Progenitor cell of endocrine pancreas (in vitro differentiated cells): ENCODE measurements around the gene ENOX2. TPM values are rescaled to one million over a fixed set of nuclear protein-coding genes. Genes with fewer than 3 reads are reported as not detected.
"Not testable (repeated sequence)": the region's sequence is repeated elsewhere in the genome, so short reads cannot be mapped to it uniquely, and the experiment has no call there.

Experiments used
- DNase-seq: peaks from one replicate; pipeline ENCODE4 v3.0.0; 2021; ENCODE audit warnings: low spot score; ENCODE audit not compliant: unreplicated experiment
- H3K27ac Mint-ChIP-seq: 2 replicates; pipeline ENCODE4 v1.8.0; 2021; ENCODE audit warnings: mild to moderate bottlenecking, moderate library complexity, mixed read lengths
- H3K27me3 Mint-ChIP-seq: 2 replicates; pipeline ENCODE4 v1.8.0; 2021; ENCODE audit warnings: mixed read lengths
- H3K36me3 Mint-ChIP-seq: 2 replicates; pipeline ENCODE4 v1.8.0; 2022; ENCODE audit warnings: mixed read lengths; ENCODE audit not compliant: insufficient read depth
- H3K4me1 Mint-ChIP-seq: 2 replicates; pipeline ENCODE4 v1.8.0; 2021; ENCODE audit warnings: low read depth, mixed read lengths
- H3K4me3 Mint-ChIP-seq: 2 replicates; pipeline ENCODE4 v1.8.0; 2021; ENCODE audit warnings: low read depth, mild to moderate bottlenecking, moderate library complexity, mixed read lengths
- H3K9me3 Mint-ChIP-seq: 2 replicates; pipeline ENCODE4 v1.8.0; 2021; ENCODE audit warnings: low read depth, mixed read lengths
- total RNA-seq: library from RNA; stranded (reverse); gene quantifications from 2 replicates; pipeline ENCODE4 v1.2.1, GENCODE V29; 2021
- TF ChIP-seq, protein P1 (sequence below): fragments of 200-600 bp; sonication (generic); IDR thresholded peaks from one replicate; pipeline ENCODE4 v1.5.0; 2021; ENCODE audit warnings: antibody characterized with exemption, mild to moderate bottlenecking; ENCODE audit not compliant: unreplicated experiment

ENOX2 gene
- total RNA-seq, 1 donor from 2014 or later, result 19.8 TPM

DNA sequence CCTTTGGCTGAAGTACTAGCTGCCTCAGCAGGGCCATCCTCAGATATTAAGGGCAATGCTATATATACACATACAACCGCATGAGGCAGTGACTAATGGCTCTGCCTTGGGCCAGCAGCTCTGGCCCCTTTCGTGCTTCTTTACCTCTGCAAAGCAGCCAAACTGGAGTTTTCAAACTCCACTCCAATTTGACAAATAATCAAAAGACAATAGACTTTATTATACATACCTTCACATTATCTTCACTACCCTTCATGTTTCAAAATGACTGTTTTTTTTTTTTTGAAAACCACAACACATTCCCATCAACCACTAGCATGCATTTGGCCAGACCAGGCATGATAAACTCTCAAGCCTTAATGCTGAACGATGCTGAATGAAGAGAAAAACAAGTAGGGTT is 187.7 kb downstream of the ENOX2 start:
- no peak for DNase-seq

DNA sequence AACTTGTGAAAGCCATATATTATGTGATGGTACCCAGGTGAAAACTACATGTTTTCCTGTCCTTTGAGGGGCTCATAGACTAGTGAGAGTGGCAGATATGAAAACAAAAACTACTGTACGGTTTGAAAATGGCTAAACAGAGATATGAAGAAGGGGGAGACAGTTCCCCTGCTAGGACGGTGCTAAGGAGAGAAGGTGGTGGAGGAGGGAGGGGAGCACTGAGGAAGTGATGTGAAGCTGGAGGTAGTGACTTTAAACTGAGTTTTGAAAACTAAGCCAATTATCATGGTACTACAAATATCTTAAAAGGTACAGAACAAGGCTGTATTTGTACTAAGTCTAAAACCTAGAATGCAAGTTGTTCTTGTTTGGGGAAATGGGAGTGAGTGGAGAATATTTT is 188.3 kb downstream of the ENOX2 start:
- H3K4me1 Mint-ChIP-seq, result peaks cover 21% of the 10 kb centered on the region
- DNase-seq, result no peak
- TF ChIP-seq, protein P1, sequence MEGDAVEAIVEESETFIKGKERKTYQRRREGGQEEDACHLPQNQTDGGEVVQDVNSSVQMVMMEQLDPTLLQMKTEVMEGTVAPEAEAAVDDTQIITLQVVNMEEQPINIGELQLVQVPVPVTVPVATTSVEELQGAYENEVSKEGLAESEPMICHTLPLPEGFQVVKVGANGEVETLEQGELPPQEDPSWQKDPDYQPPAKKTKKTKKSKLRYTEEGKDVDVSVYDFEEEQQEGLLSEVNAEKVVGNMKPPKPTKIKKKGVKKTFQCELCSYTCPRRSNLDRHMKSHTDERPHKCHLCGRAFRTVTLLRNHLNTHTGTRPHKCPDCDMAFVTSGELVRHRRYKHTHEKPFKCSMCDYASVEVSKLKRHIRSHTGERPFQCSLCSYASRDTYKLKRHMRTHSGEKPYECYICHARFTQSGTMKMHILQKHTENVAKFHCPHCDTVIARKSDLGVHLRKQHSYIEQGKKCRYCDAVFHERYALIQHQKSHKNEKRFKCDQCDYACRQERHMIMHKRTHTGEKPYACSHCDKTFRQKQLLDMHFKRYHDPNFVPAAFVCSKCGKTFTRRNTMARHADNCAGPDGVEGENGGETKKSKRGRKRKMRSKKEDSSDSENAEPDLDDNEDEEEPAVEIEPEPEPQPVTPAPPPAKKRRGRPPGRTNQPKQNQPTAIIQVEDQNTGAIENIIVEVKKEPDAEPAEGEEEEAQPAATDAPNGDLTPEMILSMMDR, result no peak
- no peak overlapping the region for H3K4me3 Mint-ChIP-seq
- H3K9me3 Mint-ChIP-seq, result no peaks in the 10 kb centered on the region
- H3K27ac Mint-ChIP-seq, result no peak overlapping the region
- no peaks in the 10 kb centered on the region for H3K27me3 Mint-ChIP-seq
- H3K36me3 Mint-ChIP-seq, result no peaks in the 10 kb centered on the region

More for the DNA sequence above, 187.7 kb downstream of the ENOX2 start:
- H3K4me1 Mint-ChIP-seq, result peaks cover 25% of the 10 kb centered on the region
- TF ChIP-seq, protein P1, result no peak
- no peak overlapping the region for H3K4me3 Mint-ChIP-seq
- no peak overlapping the region for H3K27ac Mint-ChIP-seq
- H3K36me3 Mint-ChIP-seq, result no peaks in the 10 kb centered on the region
- no peaks in the 10 kb centered on the region for H3K9me3 Mint-ChIP-seq
- H3K27me3 Mint-ChIP-seq, result no peaks in the 10 kb centered on the region

DNA sequence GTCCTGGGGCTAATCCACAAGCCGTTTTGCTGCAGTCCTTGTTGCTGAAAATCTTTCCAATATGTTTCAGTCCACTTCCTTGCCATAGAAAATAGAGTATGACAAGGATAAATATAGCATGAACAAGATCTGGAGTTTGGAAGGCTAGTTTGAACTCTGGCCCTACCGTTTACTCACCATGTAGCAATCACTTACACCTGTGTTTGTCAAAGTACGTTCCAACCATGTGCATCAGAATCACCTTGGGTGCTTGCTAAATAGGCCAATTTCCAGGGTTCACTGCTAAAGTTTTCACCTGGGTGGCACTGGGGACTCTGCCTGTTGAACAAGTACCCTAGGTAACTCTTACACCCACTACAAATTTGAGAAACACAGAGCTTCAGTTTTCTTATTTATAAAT is 188.9 kb downstream of the ENOX2 start:
- peaks cover 16% of the 10 kb centered on the region for H3K4me1 Mint-ChIP-seq
- TF ChIP-seq, protein P1, result no peak

DNA sequence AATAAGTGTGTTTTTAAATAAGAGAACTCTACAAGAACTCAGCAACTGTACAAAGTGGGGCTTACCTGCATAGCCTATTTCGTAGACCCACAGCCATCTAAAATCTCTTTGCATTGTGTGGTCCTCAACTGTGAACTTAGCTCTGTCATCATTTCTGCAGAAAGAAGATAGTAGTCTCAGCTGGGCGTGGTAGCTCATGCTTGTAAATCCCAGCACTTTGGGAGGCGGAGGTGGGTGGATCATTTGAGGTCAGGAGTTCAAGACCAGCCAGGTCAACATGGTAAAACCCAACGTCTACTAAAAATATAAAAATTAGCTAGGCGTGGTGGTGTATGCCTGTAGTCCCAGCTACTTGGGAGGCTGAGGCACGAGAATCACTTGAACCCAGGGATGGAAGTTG is 193.8 kb downstream of the ENOX2 start:
- not testable (repeated sequence) for H3K36me3 Mint-ChIP-seq, H3K27ac Mint-ChIP-seq, H3K4me3 Mint-ChIP-seq, H3K9me3 Mint-ChIP-seq, DNase-seq, H3K27me3 Mint-ChIP-seq, H3K4me1 Mint-ChIP-seq

More for the DNA sequence above, 188.9 kb downstream of the ENOX2 start:
- Mint-ChIP-seq H3K9me3 (no peaks in the 10 kb centered on the region), H3K4me3 (no peak overlapping the region), H3K36me3 (no peaks in the 10 kb centered on the region), H3K27ac (no peak overlapping the region), H3K27me3 (no peaks in the 10 kb centered on the region)
- no peak for DNase-seq

DNA sequence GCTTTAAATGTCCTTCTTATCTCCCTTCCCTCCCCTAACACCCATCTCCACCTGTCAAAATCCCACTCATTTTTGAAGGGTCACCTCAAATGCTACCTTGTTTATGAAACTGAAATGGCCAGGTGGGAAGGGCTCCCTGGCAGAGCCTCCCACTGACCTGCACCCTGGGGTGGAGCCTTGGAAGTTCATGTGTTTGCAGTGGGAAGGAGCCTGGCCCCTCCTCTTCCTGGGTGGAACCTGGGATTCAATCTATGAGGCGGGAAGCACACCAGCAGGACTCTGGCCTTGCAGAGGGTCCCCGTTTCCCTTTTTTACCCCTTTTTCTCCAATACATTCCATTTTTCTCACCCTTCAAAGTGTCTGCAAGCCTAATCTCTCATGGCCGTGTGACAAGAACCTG is 197.4 kb downstream of the ENOX2 start:
- no peak overlapping the region for H3K27ac Mint-ChIP-seq
- DNase-seq, result no peak

More for the DNA sequence above, 197.4 kb downstream of the ENOX2 start:
- Mint-ChIP-seq H3K4me3 (no peak overlapping the region), H3K9me3 (no peaks in the 10 kb centered on the region), H3K27me3 (no peaks in the 10 kb centered on the region), H3K4me1 (peaks cover 2% of the 10 kb centered on the region), H3K36me3 (no peaks in the 10 kb centered on the region)
- TF ChIP-seq, protein P1, result no peak
